ENCODE measurements around the gene ACLY.

The ACLY gene

GRCh38 chr17:41956522-41956921 lies 37.8 kb upstream of the ACLY start:
- TF ChIP-seq GATA2 (IDR thresholded peaks at IDR 0.05; ENCODE audit: low read depth, low read length), result no peak
- no peak for TF ChIP-seq GATA3 (IDR thresholded peaks at IDR 0.05; ENCODE audit: low read depth, low read length)

GRCh38 chr17:41948762-41949460 lies 30.2 kb upstream of the ACLY start:
- TF ChIP-seq GATA3 (IDR thresholded peaks at IDR 0.05; ENCODE audit: low read depth, low read length), result no peak
- TF ChIP-seq GATA2 (IDR thresholded peaks at IDR 0.05; ENCODE audit: low read depth, low read length), result no peak

- TF ChIP-seq GATA2 (IDR thresholded peaks at IDR 0.05; ENCODE audit: low read depth, low read length) (no peak), GATA3 (IDR thresholded peaks at IDR 0.05; ENCODE audit: low read depth, low read length) (no peak)
Observed at GRCh38 chr17:41944943-41945342, 26.2 kb upstream of the ACLY start.

GRCh38 chr17:41943492-41943891 lies 24.7 kb upstream of the ACLY start:
- TF ChIP-seq GATA3 (IDR thresholded peaks at IDR 0.05; ENCODE audit: low read depth, low read length) (no peak), GATA2 (IDR thresholded peaks at IDR 0.05; ENCODE audit: low read depth, low read length) (no peak)

- TF ChIP-seq GATA3 (IDR thresholded peaks at IDR 0.05; ENCODE audit: low read depth, low read length) (no peak), GATA2 (IDR thresholded peaks at IDR 0.05; ENCODE audit: low read depth, low read length) (no peak)
Observed at GRCh38 chr17:41942626-41943373, 24.0 kb upstream of the ACLY start.

GRCh38 chr17:41941168-41941567 lies 22.4 kb upstream of the ACLY start:
- TF ChIP-seq GATA3 (IDR thresholded peaks at IDR 0.05; ENCODE audit: low read depth, low read length), result no peak
- TF ChIP-seq GATA2 (IDR thresholded peaks at IDR 0.05; ENCODE audit: low read depth, low read length), result no peak

GRCh38 chr17:41939693-41940090 lies 20.9 kb upstream of the ACLY start:
- TF ChIP-seq GATA3 (IDR thresholded peaks at IDR 0.05; ENCODE audit: low read depth, low read length) (no peak), GATA2 (IDR thresholded peaks at IDR 0.05; ENCODE audit: low read depth, low read length) (no peak)

GRCh38 chr17:41939044-41939692 lies 20.4 kb upstream of the ACLY start:
- TF ChIP-seq GATA3 (IDR thresholded peaks at IDR 0.05; ENCODE audit: low read depth, low read length), result no peak

- TF ChIP-seq GATA2 (IDR thresholded peaks at IDR 0.05; ENCODE audit: low read depth, low read length), result no peak
- no peak for TF ChIP-seq GATA3 (IDR thresholded peaks at IDR 0.05; ENCODE audit: low read depth, low read length)
Observed at GRCh38 chr17:41937970-41938954, 19.5 kb upstream of the ACLY start.

- no peak for TF ChIP-seq GATA2 (IDR thresholded peaks at IDR 0.05; ENCODE audit: low read depth, low read length)
- TF ChIP-seq GATA3 (IDR thresholded peaks at IDR 0.05; ENCODE audit: low read depth, low read length), result no peak
Observed at GRCh38 chr17:41935641-41936040, 16.9 kb upstream of the ACLY start.

- TF ChIP-seq GATA2 (IDR thresholded peaks at IDR 0.05; ENCODE audit: low read depth, low read length) (no peak), GATA3 (IDR thresholded peaks at IDR 0.05; ENCODE audit: low read depth, low read length) (no peak)
Observed at GRCh38 chr17:41932816-41933389, 14.2 kb upstream of the ACLY start.

GRCh38 chr17:41930833-41931156 lies 12.0 kb upstream of the ACLY start:
- TF ChIP-seq GATA2 (IDR thresholded peaks at IDR 0.05; ENCODE audit: low read depth, low read length), result peak; percentile 5; the same call in 1 of the 2 replicates

- TF ChIP-seq GATA3 (IDR thresholded peaks at IDR 0.05; ENCODE audit: low read depth, low read length) (no peak), GATA2 (IDR thresholded peaks at IDR 0.05; ENCODE audit: low read depth, low read length) (0 out of 2 replicates have a peak, but pooled peaks have one; percentile 3)
Observed at GRCh38 chr17:41930009-41930832, 11.5 kb upstream of the ACLY start, which contains the start of gene ODAD4. Gene ODAD4, plus strand, starts transcription at chr17:41930617. Its CDS starts 107 bp downstream, at chr17:41930724.

Data from SH-SY5Y (cell line).